HUDEP-2 (cell line): ENCODE measurements around the gene DLG5.

Experiments
- DNase-seq, 76 experiments: peaks; one replicate each; lab custom pipeline; 2025; ENCODE audit not compliant: unreplicated experiment in 76 of 76; lab: John Stamatoyannopoulos, UW

DLG5 gene

DNA sequence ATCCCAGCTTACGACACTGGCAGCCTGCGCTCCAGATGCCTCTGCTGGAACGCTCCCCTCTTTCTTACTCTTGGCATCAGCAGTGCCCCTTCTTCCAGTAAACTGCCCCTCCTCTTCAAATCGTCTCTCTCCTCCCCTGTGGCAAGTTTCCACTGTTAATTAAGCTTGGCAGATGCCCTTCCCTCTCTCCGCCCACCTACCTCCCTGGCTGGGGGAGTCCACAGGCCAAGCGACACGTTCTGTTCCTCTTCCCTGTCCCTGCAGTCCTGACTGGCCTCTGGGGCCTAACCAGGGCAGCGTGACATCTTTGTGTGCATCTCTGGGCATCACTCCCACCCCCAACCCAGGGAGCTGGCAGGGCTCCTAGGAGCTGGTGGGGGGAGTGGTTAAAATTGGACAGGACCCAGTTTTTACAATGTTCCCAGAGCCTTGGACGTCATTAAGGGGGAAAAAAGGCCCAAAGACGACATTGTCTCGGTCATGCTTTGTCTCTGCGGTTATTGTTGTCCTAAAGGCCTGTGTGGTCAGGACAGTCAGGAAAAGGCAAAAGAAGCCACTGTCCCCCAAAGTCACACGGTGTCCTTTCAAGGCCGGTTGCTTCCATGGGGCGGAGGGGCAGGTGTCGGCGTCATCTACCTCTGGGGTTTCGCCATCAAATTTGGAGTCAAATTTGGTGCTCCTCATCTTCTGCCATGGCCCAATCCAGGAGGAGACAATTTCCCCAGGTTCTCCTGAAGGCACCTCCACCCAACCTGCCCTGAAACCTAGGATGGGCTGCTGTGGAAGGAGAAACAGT, 54.2 kb downstream of the DLG5 start:
- no peak for DNase-seq

- no peak for DNase-seq
Measured at GRCh38 chr10:77869626-77870420, 56.7 kb downstream of the DLG5 start.

DNA sequence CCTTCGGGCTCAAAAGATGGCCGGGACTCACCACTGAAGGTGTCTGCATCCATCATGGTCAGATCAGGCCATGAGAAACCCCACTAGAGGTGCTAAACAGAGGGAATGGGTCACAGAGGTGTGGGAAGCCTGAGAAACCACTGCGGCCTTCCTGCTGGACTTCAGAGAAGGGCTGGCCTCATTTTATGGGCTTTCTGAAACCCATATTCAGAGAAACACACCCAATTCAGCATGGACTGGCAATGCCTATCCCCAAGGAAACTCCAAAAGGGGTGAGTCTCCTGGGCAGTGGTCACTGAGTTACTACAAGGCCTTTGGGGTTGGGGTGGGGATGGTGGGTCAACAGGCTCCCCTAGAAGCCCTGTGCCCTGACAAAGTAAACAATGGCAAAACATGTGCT, 58.0 kb downstream of the DLG5 start:
- DNase-seq: no peak

GRCh38 chr10:77867124-77867719, 59.3 kb downstream of the DLG5 start:
- no peak for DNase-seq

- no peak for DNase-seq
Measured at GRCh38 chr10:77866598-77866997, 60.0 kb downstream of the DLG5 start.

DNA sequence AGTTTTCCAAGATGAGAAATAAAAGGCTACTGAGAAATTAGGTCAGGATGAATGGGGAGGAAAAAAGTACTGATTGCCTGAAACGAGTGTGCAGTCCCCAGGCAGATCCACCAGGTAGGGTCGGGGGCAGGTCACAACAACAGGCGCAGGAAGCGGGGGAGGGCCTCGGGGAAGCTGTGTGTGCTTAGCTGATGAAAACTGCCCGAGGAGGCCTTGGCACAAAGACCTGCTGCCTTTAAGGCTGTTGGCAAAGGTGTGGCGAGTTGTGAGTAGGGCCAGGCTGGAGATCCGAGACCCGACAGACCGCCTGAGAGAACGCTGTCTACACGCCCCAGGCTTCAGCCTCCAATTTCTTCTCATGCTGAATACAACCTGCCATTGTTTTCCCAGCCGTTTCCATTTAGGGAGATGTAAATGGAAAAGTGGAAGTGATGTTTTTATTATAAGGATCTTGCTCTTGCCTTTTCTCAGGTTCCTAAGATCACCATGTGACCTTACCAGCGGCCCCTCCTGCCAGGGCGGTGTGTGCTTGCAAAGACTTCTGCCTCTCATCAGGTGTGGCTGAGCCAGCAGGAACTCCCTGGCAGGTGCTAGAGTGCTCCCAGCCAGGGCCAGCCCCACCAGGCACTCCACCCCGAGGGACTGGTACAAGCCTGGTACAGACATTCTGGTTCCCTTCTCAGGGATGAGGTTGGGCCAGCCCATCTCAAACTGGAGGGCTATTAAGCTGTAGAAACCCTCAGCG, 60.8 kb downstream of the DLG5 start:
- no peak for DNase-seq

GRCh38 chr10:77864151-77864851, 62.3 kb downstream of the DLG5 start:
- no peak for DNase-seq

GRCh38 chr10:77863446-77863845, 63.1 kb downstream of the DLG5 start:
- no peak for DNase-seq

DNA sequence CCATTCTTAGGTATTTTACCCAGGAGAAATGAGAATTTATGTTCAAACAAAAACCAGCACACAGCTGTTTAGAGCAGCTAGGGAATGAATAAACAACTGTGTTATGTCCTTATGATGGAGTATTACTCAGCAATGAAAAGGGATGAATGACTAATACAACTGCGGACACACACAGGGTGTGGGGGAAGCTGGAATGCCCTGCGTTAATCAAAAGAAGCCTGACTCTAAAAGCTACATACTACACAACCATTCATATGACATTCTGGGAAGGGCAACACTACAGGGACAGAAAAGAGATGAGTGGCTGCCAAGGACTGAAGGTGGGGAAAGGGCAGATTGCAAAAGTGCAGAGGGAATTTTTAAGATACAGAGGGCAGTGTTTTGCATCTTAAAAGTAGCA, 64.0 kb downstream of the DLG5 start:
- DNase-seq: no peak

DNA sequence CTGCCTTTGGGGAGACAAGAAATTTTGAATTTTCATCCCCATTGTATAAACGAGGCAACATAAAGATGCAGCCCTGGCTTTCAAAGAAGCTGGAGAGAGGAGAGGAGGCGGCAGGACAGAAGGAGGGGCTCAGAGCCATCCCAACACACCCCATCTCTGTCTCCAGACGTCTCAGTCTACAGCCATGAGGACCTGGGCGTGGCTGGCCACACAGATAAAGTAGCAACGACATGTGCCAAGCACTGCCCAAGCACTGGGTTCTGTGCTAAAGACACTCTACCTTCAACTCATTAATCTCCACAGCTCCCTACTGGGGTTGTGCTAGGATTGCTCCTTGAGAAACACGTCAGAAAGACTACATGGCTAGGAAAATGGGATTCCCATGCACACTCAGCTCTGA, 65.2 kb downstream of the DLG5 start:
- DNase-seq: peak in 72 of 76 experiments; percentile 1 to 71 (median 42)

GRCh38 chr10:77859865-77860282, 66.7 kb downstream of the DLG5 start:
- DNase-seq: no peak

DNA sequence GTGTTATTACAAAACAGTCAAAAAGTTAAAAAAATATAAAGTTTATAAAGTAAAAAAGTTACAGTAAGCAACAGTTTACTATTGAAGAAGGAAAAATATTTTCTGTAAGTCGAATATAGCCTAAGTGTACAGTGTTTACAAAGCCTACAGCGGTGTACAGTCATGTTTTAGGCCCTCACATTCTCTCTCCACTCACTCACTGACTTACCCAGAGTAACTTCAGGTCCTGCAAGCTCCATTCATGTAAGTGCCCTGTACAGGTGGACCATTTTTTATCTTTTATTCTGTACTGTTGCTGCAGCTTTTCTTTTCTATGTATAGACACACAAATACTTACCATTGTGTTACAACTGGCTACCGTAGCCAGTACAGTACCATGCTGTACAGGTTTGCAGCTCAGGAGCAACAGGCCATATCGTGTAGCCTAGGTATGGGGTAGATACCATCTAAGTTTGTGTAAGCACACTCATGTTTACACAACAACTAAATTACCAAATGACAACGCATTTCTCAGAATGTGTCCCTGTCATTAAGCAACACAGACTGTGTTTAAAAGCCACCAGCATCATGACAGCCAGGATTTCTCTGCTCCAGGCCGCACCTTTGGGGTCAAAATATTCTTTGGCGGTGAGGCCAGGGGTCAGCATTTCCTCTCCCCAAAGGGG, 67.2 kb downstream of the DLG5 start:
- no peak for DNase-seq

- no peak for DNase-seq
Measured at GRCh38 chr10:77857272-77857671, 69.3 kb downstream of the DLG5 start.

DNA sequence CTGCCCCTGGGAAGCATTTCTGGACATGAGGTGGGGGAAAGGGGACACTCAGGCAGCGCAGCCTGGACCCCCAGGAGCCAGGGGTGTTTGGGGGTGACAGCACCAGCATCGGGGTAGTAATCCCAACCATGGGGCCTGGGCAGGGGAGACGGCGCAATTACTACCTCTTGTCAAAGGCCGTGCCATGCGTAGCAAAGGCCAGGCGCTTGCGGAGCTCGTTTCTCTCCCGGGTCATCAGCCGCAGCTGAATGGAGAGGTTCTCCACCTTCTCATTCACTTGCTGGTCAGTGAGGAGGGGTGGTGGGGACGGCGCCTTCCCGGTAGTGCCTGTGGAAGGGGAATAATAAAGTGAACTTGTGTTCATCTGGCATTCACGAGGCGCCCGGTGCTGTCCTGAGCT, 70.0 kb downstream of the DLG5 start:
- DNase-seq: no peak

DNA sequence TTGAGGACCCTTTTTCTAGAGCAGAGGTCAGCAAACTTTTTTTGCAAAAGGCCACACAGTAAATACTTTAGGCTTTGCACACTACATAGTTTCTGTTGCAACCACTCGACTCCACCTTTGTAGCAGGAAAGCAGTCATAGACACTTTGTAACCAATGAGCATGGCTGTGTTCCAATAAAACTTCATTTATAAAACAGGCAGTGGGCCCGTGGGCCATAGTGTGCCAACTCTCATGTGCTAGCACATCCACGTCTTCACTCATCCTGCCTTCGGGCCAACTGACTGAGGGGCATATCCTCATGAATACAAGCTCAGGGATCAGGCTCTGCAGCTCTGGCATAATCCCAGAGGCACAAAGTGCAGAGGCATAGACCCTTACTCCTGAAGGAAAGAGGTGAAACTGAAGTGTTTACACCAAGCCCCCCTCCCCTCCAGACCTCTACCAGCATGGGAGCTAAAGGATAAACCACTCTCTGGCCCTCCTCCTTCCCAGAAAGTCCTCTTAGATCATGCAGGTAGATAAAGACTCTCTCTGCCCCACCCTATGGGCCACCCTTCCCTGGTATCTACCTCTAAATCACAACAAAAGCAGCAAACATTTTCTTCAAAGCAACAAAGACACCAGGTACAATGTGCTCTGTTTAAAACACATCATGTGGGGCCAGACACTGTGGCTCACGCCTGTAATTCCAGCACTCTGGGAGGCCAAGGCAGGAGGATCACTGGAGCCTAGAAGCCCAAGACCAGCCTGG, 71.0 kb downstream of the DLG5 start:
- no peak for DNase-seq

DNA sequence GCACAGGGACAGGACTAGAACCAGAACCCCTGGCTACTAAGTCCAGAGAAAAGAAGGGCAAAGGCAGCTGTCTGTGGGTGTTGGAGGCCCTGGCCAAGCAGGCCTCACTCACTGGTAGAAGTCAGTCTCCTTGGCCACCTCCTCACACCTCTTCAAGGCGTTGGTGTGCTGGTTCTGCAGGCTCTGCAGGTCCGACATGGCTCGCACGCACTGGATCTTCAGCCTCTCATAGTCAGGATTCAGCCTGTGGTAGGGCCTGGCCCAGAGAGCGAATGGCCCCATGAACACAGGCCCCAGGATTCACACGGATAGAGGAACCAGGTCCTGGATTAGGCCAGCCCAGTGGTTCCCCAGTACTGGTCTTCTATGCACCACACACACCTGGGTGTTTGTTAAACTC, 72.4 kb downstream of the DLG5 start:
- DNase-seq: no peak

- DNase-seq: no peak
Measured at GRCh38 chr10:77853256-77853655, 73.3 kb downstream of the DLG5 start.

DNA sequence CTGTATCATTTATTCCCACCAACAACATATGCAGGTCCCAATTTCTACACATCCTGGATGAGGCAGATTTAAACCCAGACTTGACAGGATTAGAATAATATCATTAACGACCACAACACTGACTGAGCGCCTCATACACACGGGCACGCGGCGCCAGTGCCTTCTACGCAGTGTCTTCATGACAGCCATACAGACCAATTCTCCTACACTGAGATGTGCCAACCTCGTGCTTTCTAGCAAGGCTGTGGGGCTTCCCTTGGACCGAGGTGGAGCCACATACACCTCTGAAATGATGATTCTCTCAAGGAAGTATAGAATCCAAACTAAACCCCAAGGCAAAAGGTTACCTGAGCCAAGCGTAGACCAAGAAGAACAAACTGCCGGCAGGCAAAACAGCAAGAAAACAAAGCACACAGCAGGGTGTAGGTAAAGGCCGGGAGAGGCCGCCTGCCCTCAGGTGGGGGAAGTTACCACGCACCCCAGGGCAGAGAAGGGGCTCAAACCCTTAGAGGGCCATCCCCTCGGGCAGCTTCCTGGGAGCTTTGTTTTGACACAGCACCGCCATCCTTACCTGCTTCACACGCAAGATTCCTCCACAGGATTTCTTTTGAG, 75.8 kb downstream of the DLG5 start:
- no peak for DNase-seq
